Caco-2 (cell line): ENCODE measurements around the gene IQCK. TPM values are rescaled to one million over a fixed set of nuclear protein-coding genes. Genes with fewer than 3 reads are reported as not detected.

Experiments used
- BruUV-seq: library from RNA; stranded (reverse); fragments of 400-500 nt; replicated peaks from 2 replicates; lab custom pipeline; 2021; lab: Mats Ljungman, UMichigan
- CTCF ChIA-PET: fragments of 300-600 bp; sonication (Branson Sonifier 250); formaldehyde crosslinking; loops from one replicate; lab custom pipeline; 2022; ENCODE audit warnings: antibody characterized with exemption; lab: Charles Lee
- POLR2A ChIA-PET: fragments of 300-600 bp; sonication (Branson Sonifier 250); formaldehyde crosslinking; loops from one replicate; lab custom pipeline; 2022; ENCODE audit warnings: antibody characterized with exemption; lab: Charles Lee
- DNase-seq, 2 experiments: peaks; one replicate each; pipeline versions ENCODE4 v3.0.0 to v3.0.0-alpha.2; 2020 to 2022
- H3K27me3 ChIP-seq: replicated peaks from 2 replicates; pipeline ENCODE4 v1.6.0; 2011; ENCODE audit warnings: low read length; ENCODE audit not compliant: control insufficient read depth, insufficient read depth
- H3K36me3 ChIP-seq: 2 replicates; pipeline ENCODE4 v1.5.1; 2011; ENCODE audit warnings: low read length; ENCODE audit not compliant: control insufficient read depth, insufficient read depth
- H3K4me1 ChIP-seq: fragments of 250-450 bp; sonication (Bioruptor Pico); 2 replicates; pipeline ENCODE4 v1.5.1; 2020; ENCODE audit warnings: mild to moderate bottlenecking
- H3K4me3 ChIP-seq: 2 replicates; pipeline ENCODE4 v1.5.1; 2011; ENCODE audit warnings: low read depth, mild to moderate bottlenecking, control low read depth, low read length
- H3K9me3 ChIP-seq: fragments of 250-450 bp; sonication (Bioruptor Pico); 2 replicates; pipeline ENCODE4 v1.5.1; 2020; ENCODE audit warnings: mild to moderate bottlenecking, moderate library complexity
- H3K27ac Mint-ChIP-seq: one replicate; pipeline ENCODE4 v1.8.0; 2022; ENCODE audit warnings: mixed read lengths; ENCODE audit not compliant: unreplicated experiment
- H3K27me3 Mint-ChIP-seq: one replicate; pipeline ENCODE4 v1.8.0; 2022; ENCODE audit warnings: mixed read lengths; ENCODE audit not compliant: insufficient read depth, unreplicated experiment
- H3K36me3 Mint-ChIP-seq: one replicate; pipeline ENCODE4 v1.8.0; 2022; ENCODE audit warnings: mild to moderate bottlenecking, mixed read lengths; ENCODE audit not compliant: insufficient read depth, unreplicated experiment
- H3K4me1 Mint-ChIP-seq: one replicate; pipeline ENCODE4 v1.8.0; 2022; ENCODE audit warnings: low read depth, mixed read lengths; ENCODE audit not compliant: unreplicated experiment
- H3K4me3 Mint-ChIP-seq: one replicate; pipeline ENCODE4 v1.8.0; 2022; ENCODE audit warnings: mild to moderate bottlenecking, moderate library complexity, mixed read lengths; ENCODE audit not compliant: unreplicated experiment
- H3K9me3 Mint-ChIP-seq: one replicate; pipeline ENCODE4 v1.8.0; 2022; ENCODE audit warnings: mixed read lengths; ENCODE audit not compliant: unreplicated experiment
- CTCF ChIP-seq, 2 experiments: fragments of 200-600 bp in 1 of 2; IDR thresholded peaks; 1 replicate in 1 of 2; 2 replicates in 1 of 2; pipeline versions ENCODE4 v1.5.1 to v1.8.0; 2011 to 2022; ENCODE audit warnings: antibody characterized with exemption in 1 of 2, control low read depth in 1 of 2, inconsistent platforms in 1 of 2, low read depth in 1 of 2, low read length in 1 of 2, mild to moderate bottlenecking in 1 of 2, moderate library complexity in 1 of 2; ENCODE audit not compliant: insufficient read depth in 1 of 2, severe bottlenecking in 1 of 2, unreplicated experiment in 1 of 2
- intact Hi-C: fragments of 100-400 bp; cut with micrococcal nuclease; formaldehyde crosslinking; loops from one replicate; pipeline ENCODE4 v1.10.0; 2022; ENCODE audit not compliant: unreplicated experiment
- total RNA-seq: library from RNA; stranded (reverse); gene quantifications from 2 replicates; pipeline ENCODE4 v1.2.3, GENCODE V29; 2022

The IQCK gene
- total RNA-seq, 1 experiment from 2014 or later: 2.0 TPM

DNA sequence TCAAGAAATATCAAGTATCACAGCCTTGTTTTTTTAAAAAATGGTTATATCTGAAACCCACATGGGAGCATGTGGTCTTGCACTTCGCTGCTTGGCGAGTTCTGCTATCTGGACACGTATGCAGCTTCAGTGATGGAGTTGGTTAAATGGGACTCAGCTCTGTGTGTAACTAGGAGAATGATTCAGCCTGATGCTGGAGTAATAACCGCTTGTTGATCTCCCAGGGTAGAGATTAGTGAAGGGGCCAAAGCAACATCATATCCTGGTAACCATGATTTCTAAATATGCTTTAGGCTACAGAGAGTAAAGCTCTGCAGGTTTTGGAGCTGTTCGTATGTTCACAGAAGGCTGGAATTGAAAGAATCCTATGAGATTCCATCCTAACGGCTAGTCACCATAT lies 63.2 kb downstream of the IQCK start:
- Mint-ChIP-seq H3K4me3 (no peak overlapping the region), H3K4me1 (no peaks in the 10 kb centered on the region), H3K27me3 (no peaks in the 10 kb centered on the region), H3K36me3 (no peaks in the 10 kb centered on the region), H3K27ac (no peak overlapping the region), H3K9me3 (no peaks in the 10 kb centered on the region)
- H3K4me3 ChIP-seq: no peak overlapping the region
- H3K9me3 ChIP-seq: no peaks in the 10 kb centered on the region
- POLR2A ChIA-PET: no interaction called here
- no peak for DNase-seq
- no peaks in the 10 kb centered on the region for H3K27me3 ChIP-seq
- CTCF ChIA-PET: no interaction called here
- no TSS peak for BruUV-seq
- H3K4me1 ChIP-seq: peaks cover 15% of the 10 kb centered on the region
- no peak for TF ChIP-seq CTCF (IDR thresholded peaks at IDR 0.05; ENCODE audit: insufficient read depth in 1 of 2, low read depth in 1 of 2, low read length in 1 of 2, severe bottlenecking in 1 of 2, unreplicated experiment in 1 of 2)
- intact Hi-C loops: no loop called here
- H3K36me3 ChIP-seq: no peaks in the 10 kb centered on the region

GRCh38 chr16:19783363-19784182 lies 65.5 kb downstream of the IQCK start:
- ChIA-PET CTCF (no interaction called here), POLR2A (no interaction called here)
- no TSS peak for BruUV-seq
- Histone ChIP-seq H3K4me3 (no peak overlapping the region), H3K27me3 (no peaks in the 10 kb centered on the region), H3K4me1 (peaks cover 15% of the 10 kb centered on the region), H3K9me3 (no peaks in the 10 kb centered on the region), H3K36me3 (no peaks in the 10 kb centered on the region)
- H3K27me3 Mint-ChIP-seq: no peaks in the 10 kb centered on the region
- no peaks in the 10 kb centered on the region for H3K9me3 Mint-ChIP-seq
- H3K4me1 Mint-ChIP-seq: no peaks in the 10 kb centered on the region
- no peak for TF ChIP-seq CTCF (IDR thresholded peaks at IDR 0.05; ENCODE audit: insufficient read depth in 1 of 2, low read depth in 1 of 2, low read length in 1 of 2, severe bottlenecking in 1 of 2, unreplicated experiment in 1 of 2)
- H3K36me3 Mint-ChIP-seq: no peaks in the 10 kb centered on the region
- H3K27ac Mint-ChIP-seq: no peak overlapping the region
- intact Hi-C loops: no loop called here
- no peak for DNase-seq
- no peak overlapping the region for H3K4me3 Mint-ChIP-seq

DNA sequence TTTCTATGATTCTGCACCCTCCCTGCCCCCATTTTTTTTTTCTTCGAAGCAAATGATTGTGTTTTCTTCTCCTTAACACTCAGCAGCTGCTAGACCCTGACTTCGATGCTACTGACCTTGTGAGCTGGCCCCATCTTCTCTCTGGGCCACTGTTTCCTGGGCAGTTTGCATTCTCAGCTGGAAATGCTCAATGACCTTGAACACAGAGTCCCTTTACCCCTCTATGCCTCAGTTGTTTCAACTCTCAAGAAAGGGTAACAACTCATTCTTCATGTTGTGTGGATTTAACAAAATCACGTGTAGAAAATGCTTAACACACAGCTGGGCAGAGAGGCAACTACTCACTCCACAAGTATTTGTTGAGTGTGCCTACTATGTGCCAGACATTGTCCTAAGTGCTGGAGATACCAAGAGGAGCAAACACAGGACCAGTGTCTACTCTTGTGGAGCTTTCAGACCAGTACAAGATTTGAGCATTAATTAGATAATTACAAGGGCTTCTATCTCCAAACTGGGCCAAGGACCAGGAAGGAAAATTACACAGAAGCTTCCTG lies 66.2 kb downstream of the IQCK start:
- no peak overlapping the region for H3K27ac Mint-ChIP-seq
- Histone ChIP-seq H3K9me3 (no peaks in the 10 kb centered on the region), H3K4me1 (peaks cover 15% of the 10 kb centered on the region), H3K27me3 (no peaks in the 10 kb centered on the region), H3K4me3 (no peak overlapping the region), H3K36me3 (no peaks in the 10 kb centered on the region)
- no peaks in the 10 kb centered on the region for H3K4me1 Mint-ChIP-seq
- ChIA-PET CTCF (no interaction called here), POLR2A (no interaction called here)
- BruUV-seq: no TSS peak
- H3K4me3 Mint-ChIP-seq: no peak overlapping the region
- DNase-seq: no peak
- H3K36me3 Mint-ChIP-seq: no peaks in the 10 kb centered on the region
- intact Hi-C loops: no loop called here
- no peaks in the 10 kb centered on the region for H3K9me3 Mint-ChIP-seq
- no peak for TF ChIP-seq CTCF (IDR thresholded peaks at IDR 0.05; ENCODE audit: insufficient read depth in 1 of 2, low read depth in 1 of 2, low read length in 1 of 2, severe bottlenecking in 1 of 2, unreplicated experiment in 1 of 2)
- H3K27me3 Mint-ChIP-seq: no peaks in the 10 kb centered on the region
